ENCODE results near the gene RAVER2.

DNA sequence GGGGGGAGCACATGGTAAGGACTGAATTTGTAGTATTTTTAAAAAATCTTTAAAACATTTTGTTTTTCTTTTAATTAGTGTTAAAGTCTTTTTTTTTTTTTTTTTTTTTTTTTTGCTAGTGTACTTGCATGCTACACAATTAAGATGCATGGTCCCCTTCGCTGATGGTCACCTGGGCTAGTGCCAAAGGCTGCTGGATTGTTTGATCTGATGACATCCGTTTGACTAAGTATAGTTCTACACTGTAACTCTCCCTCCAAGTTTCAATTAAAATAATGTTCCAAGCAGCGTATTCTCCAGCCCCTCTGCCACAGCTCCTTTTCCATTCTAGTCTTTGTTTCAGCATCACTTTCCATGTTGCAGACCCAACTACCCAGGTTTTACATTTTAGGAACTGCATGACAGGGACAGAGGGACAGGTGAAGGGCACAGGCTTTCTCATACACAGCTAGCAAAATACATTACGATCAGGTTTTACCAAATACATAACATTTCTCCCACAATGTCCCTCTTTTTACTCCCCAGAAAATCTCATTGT, 852 bp upstream of the RAVER2 start:
- TF ChIP-seq IRF2 (CRISPR knock-in tag; IDR thresholded peaks at IDR 0.05; ENCODE audit: borderline replicate concordance, low read depth) (no peak), SP1 (CRISPR knock-in tag; conservative IDR thresholded peaks at IDR 0.05) (no peak), NFYB (CRISPR knock-in tag; conservative IDR thresholded peaks at IDR 0.05; ENCODE audit: low read depth) (no peak), ZNF396 (CRISPR knock-in tag; IDR thresholded peaks at IDR 0.05; ENCODE audit: borderline replicate concordance) (no peak), FOXJ3 (CRISPR knock-in tag; IDR thresholded peaks at IDR 0.05; ENCODE audit: borderline replicate concordance) (no peak), SMAD4 (CRISPR knock-in tag; IDR thresholded peaks at IDR 0.05) (no peak), ZNF121 (CRISPR knock-in tag; IDR thresholded peaks at IDR 0.05) (no peak), RELA (CRISPR knock-in tag; IDR thresholded peaks at IDR 0.05; ENCODE audit: borderline replicate concordance) (no peak), NR3C1 (CRISPR knock-in tag; conservative IDR thresholded peaks at IDR 0.05; ENCODE audit: low read depth) (no peak), ZNF232 (CRISPR knock-in tag; IDR thresholded peaks at IDR 0.05) (no peak), TP53 (CRISPR knock-in tag; IDR thresholded peaks at IDR 0.05) (no peak)
- TF ChIP-seq, protein P1, sequence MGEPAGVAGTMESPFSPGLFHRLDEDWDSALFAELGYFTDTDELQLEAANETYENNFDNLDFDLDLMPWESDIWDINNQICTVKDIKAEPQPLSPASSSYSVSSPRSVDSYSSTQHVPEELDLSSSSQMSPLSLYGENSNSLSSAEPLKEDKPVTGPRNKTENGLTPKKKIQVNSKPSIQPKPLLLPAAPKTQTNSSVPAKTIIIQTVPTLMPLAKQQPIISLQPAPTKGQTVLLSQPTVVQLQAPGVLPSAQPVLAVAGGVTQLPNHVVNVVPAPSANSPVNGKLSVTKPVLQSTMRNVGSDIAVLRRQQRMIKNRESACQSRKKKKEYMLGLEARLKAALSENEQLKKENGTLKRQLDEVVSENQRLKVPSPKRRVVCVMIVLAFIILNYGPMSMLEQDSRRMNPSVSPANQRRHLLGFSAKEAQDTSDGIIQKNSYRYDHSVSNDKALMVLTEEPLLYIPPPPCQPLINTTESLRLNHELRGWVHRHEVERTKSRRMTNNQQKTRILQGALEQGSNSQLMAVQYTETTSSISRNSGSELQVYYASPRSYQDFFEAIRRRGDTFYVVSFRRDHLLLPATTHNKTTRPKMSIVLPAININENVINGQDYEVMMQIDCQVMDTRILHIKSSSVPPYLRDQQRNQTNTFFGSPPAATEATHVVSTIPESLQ (CRISPR knock-in tag; IDR thresholded peaks at IDR 0.05): no peak
- TF ChIP-seq, protein P2, sequence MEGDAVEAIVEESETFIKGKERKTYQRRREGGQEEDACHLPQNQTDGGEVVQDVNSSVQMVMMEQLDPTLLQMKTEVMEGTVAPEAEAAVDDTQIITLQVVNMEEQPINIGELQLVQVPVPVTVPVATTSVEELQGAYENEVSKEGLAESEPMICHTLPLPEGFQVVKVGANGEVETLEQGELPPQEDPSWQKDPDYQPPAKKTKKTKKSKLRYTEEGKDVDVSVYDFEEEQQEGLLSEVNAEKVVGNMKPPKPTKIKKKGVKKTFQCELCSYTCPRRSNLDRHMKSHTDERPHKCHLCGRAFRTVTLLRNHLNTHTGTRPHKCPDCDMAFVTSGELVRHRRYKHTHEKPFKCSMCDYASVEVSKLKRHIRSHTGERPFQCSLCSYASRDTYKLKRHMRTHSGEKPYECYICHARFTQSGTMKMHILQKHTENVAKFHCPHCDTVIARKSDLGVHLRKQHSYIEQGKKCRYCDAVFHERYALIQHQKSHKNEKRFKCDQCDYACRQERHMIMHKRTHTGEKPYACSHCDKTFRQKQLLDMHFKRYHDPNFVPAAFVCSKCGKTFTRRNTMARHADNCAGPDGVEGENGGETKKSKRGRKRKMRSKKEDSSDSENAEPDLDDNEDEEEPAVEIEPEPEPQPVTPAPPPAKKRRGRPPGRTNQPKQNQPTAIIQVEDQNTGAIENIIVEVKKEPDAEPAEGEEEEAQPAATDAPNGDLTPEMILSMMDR (IDR thresholded peaks at IDR 0.05): no peak
